ENCODE measurements around the gene ATP13A3.

DNA sequence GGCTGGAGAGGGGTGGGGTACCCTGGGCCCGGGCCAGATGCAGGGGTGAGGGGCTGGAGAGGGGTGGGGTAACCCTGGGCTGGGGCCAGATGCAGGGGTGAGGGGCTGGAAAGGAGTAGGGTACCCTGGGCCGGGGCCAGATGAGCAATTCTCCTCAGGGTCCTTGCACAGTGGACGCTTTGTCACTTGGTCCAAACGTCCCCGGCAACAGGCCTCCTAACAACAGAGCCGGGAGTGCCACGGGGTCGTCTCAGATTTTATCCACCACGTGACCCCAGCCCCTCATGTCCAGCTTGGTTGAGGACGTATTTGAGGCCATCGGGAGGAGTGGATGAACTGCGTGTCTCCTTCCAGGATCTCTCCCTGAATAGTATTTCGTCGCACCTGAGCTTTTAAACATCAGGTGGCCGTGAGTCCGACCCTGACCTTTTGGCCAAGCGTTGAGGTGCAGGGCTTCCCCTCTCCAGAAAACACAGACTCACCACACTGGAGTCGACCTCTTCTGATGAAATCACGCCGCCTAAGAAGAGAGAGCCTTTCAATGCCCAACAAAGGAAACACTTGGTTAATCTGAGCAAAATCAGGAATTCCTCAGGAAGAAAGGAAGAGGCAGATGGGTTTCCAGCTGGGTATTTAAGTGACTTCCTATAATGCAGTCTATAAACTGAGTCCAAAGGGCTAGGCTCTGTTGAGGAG lies 104.5 kb downstream of the ATP13A3 start:
- no peak for TF ChIP-seq ZNF114 (CRISPR knock-in tag; IDR thresholded peaks at IDR 0.05)
- no peak for TF ChIP-seq EZH2 (IDR thresholded peaks at IDR 0.05; ENCODE audit: low read depth, unreplicated experiment)
- no peak for TF ChIP-seq CREB1 (CRISPR knock-in tag; IDR thresholded peaks at IDR 0.05; ENCODE audit: low read depth)
